Mucosa of descending colon (tissue), 3 donors: Measurements from ENCODE around the gene FZD8. TPM values are rescaled to one million over a fixed set of nuclear protein-coding genes. Genes with fewer than 3 reads are reported as not detected.
A peak's percentile ranks its signal among the peaks of the same experiment; 100 is the strongest.

Experiments used
- ATAC-seq: fragments of 200-7000 bp; cut with Tn5 transposase; one replicate; pipeline ENCODE4 v1.9.1; 2020; ENCODE audit warnings: mild to moderate bottlenecking, moderate library complexity
- DNase-seq, 3 donors: peaks; one replicate each; pipeline ENCODE4 v3.0.0-alpha.2; 2020
- H3K36me3 ChIP-seq: fragments of 200-600 bp; one replicate; pipeline ENCODE4 v1.8.0; 2021; ENCODE audit warnings: low read depth, mild to moderate bottlenecking
- H3K4me1 ChIP-seq: fragments of 200-600 bp; one replicate; pipeline ENCODE4 v1.8.0; 2021; ENCODE audit warnings: low read depth, mild to moderate bottlenecking
- H3K4me3 ChIP-seq: fragments of 200-600 bp; one replicate; pipeline ENCODE4 v1.8.0; 2021; ENCODE audit warnings: mild to moderate bottlenecking
- H3K9me3 ChIP-seq: fragments of 200-600 bp; one replicate; pipeline ENCODE4 v1.8.0; 2021; ENCODE audit warnings: mild to moderate bottlenecking
- CTCF ChIP-seq: fragments of 200-600 bp; IDR thresholded peaks from one replicate; pipeline ENCODE4 v1.8.0; 2022; ENCODE audit warnings: antibody characterized with exemption, mild to moderate bottlenecking
- intact Hi-C, 2 donors: fragments of 100-400 bp; cut with DNase I in 1 of 2; cut with micrococcal nuclease in 1 of 2; formaldehyde crosslinking; loops; one replicate each; pipeline versions ENCODE4 v1.11.0 to v1.11.1; 2022; cut with DNase I, micrococcal nuclease
- total RNA-seq, 3 donors: library from RNA; stranded (reverse); fragmentation: NEBNext Ultra II Directional in 2 of 3; extraction: Animal tissue kit (Norgen Biotek cat#: 25700) in 2 of 3; gene quantifications; one replicate each; pipeline versions ENCODE4 v1.2.1 to v1.2.4, GENCODE V29; 2021 to 2023
- donor health status: DM: no; HTN: no; CAD: no; lungs with moderate emphysema.
- donor health status: DM: no; HTN: no; CAD: no.
- donor health status: DM: no; HTN: yes; CAD: no.

FZD8 gene
- total RNA-seq, 3 donors from 2014 or later = 13.4 to 31.3 (median 14.8) TPM

GRCh38 chr10:35644050-35644950, 2.2 kb upstream of the FZD8 start:
- intact Hi-C loops = loop anchor here in 1 of 2 donors (5.0 kb wide), 1 partner anchor 273 kb away; no protein-coding TSS in a partner anchor
- H3K36me3 ChIP-seq = no peaks in the 10 kb centered on the region
- no peak overlapping the region for H3K4me3 ChIP-seq
- no peak for TF ChIP-seq CTCF
- peak in 1 of 3 donors; percentile 6 for DNase-seq
- no peaks in the 10 kb centered on the region for H3K9me3 ChIP-seq
- no peak for ATAC-seq
- H3K4me1 ChIP-seq = peaks cover 15% of the 10 kb centered on the region

GRCh38 chr10:35643151-35644049, 1.3 kb upstream of the FZD8 start:
- peaks cover 15% of the 10 kb centered on the region for H3K4me1 ChIP-seq
- peak; percentile 4 for ATAC-seq
- H3K36me3 ChIP-seq = no peaks in the 10 kb centered on the region
- no peak overlapping the region for H3K4me3 ChIP-seq
- no peak for TF ChIP-seq CTCF
- no peaks in the 10 kb centered on the region for H3K9me3 ChIP-seq
- intact Hi-C loops = loop anchor here in 1 of 2 donors (5.0 kb wide), 1 partner anchor 274 kb away; no protein-coding TSS in a partner anchor
- DNase-seq = peak; percentile 62 to 76 (median 75)

GRCh38 chr10:35642793-35643114, 658 bp upstream of the FZD8 start:
- peaks cover 15% of the 10 kb centered on the region for H3K4me1 ChIP-seq
- TF ChIP-seq CTCF = no peak
- no peak for ATAC-seq
- no peak for DNase-seq
- intact Hi-C loops = loop anchor here in 1 of 2 donors (5.0 kb wide), 1 partner anchor 275 kb away; no protein-coding TSS in a partner anchor
- peak overlapping the region; percentile 75 for H3K4me3 ChIP-seq
- H3K36me3 ChIP-seq = no peaks in the 10 kb centered on the region
- no peaks in the 10 kb centered on the region for H3K9me3 ChIP-seq

- peak overlapping the region; percentile 75 for H3K4me3 ChIP-seq
Measured at GRCh38 chr10:35641676-35642034, 441 bp downstream of the FZD8 start.

More at GRCh38 chr10:35641676-35642034, 441 bp downstream of the FZD8 start:
- no peak for TF ChIP-seq CTCF
- Histone ChIP-seq H3K9me3 (no peaks in the 10 kb centered on the region), H3K4me1 (peaks cover 15% of the 10 kb centered on the region), H3K36me3 (no peaks in the 10 kb centered on the region)
- DNase-seq (peak in 1 of 3 donors; percentile 51), ATAC-seq (peak; percentile 37)
- intact Hi-C loops = loop anchor here in 1 of 2 donors (5.0 kb wide), 1 partner anchor 276 kb away; no protein-coding TSS in a partner anchor
